HT-29 (cell line): ENCODE data around the gene GSDME. TPM values are rescaled to one million over a fixed set of nuclear protein-coding genes. Genes with fewer than 3 reads are reported as not detected.
"Not testable (repeated sequence)": the region's sequence is repeated elsewhere in the genome, so short reads cannot be mapped to it uniquely, and the experiment has no call there.

ENCODE experiments used
- DNase-seq: peaks from one replicate; pipeline ENCODE4 v3.0.0-alpha.2; 2015; ENCODE audit warnings: low spot score
- total RNA-seq: library from RNA; depleted of rRNA; stranded (reverse); fragments of >200 nt; shearing (Covaris generic); gene quantifications from 2 replicates; pipeline ENCODE4 v1.2.3, GENCODE V29; 2014; rRNA removed

GSDME gene
- not detected in 2 replicates for total RNA-seq

DNA sequence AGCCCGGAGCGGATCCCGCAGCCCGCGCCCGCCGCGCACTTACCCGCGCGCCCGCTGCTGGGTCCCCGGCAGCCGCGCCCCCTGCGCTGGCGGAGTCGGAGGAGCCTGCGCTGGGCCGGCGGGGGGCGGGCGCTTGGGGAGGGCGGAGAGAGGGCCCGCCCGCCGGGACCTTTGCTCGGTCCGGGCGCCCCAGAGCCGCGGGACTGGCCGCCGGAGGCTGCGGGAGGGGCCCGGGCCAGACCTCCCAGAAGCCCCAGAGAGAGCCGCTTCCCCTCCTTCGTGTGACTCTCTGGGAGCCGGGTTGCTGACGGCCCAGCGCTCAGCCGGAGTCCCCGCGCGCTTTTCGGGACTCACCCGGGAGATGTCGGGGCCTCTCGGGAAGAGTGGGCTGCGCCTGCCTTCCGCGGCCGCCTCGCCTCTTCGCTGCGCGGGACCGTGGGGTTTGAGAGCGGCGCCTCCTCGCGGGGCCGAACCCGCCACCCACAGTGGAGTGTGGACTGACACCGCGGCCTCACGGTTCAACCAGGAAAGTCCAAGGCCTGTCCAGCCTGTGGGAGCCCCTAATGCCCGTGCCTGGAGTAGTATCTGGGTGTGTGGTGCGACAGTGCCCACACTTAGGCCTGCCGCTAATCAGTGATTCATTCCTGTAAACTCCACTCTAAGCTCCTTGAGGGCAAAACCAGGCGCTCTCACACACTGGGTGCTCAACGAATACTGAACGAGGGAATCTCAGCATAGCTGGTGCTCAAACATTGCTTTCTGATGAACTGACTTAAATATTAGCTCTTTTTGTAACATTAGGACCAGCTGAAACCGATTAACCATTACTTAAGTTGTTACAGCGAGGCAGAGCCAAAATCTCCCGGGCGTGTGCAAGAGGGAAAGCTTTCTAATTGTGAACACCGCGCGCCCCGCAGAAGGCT is at the start of gene GSDME:
GSDME (minus strand) TSS at position 112 of the 923 bp plus-strand sequence. CDS start 7,690 bp downstream, outside the sequence.
- DNase-seq = no peak

DNA sequence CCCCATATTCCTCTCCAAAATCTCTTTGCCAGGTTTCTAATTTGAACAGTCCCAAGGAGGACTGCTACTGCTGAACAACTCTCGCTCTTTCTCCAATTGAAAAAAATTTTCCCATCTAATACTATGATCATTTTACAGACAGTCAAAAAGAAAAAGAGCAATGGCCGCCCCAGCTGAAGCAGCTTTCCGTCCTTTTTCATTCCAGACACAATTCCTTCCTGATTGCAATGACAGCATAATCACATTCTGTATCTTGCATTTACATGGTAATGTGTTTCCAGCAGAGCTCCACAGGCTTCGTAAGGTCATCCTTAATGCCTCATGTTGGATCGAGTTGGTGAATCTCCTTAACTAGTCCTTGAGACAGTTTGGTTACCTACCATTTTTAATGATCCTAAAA is 45.0 kb upstream of the GSDME start:
- DNase-seq = no peak

- DNase-seq = no peak
Measured at GRCh38 chr7:24801883-24802282, 44.6 kb upstream of the GSDME start.

- no peak for DNase-seq
Measured at GRCh38 chr7:24800667-24801066, 43.4 kb upstream of the GSDME start.

- no peak for DNase-seq
Measured at GRCh38 chr7:24800073-24800472, 42.8 kb upstream of the GSDME start.

DNA sequence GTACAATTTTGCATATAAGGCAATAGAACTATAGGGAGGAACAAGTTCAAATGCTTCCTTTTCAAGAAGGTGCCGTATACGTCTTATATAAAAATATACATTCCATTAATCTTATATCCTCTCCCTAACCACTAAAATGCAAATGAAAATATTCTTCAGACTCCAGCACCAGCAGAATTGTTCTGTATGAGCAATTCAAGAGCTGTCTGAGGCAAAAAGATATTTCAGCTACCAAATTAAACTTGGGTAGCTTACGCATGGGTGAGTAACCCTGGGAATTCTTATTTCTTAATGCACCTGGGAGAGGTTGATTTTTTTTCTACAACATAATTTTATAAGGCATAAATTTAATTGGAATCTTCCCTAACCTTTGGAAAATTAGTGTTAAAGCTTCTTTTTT is 42.2 kb upstream of the GSDME start:
- no peak for DNase-seq

DNA sequence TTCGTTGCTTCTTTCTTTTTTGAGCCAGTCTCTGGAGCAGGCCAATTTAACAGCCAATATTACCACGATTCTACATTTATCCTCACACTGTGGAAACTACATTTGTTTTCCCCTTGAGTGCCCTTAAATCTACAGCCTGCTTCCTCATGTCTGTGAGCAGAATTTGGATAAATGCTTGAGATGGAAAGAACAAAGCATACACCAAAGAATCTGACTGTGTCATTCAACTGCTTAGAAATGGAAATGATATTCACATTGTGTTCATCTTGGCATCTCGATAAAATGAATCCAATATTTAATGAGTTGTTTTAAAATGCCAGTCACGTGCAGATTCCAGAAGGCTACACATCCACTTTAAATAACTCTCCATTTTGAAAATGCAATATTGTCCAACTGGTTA is 41.0 kb upstream of the GSDME start:
- DNase-seq = no peak

DNA sequence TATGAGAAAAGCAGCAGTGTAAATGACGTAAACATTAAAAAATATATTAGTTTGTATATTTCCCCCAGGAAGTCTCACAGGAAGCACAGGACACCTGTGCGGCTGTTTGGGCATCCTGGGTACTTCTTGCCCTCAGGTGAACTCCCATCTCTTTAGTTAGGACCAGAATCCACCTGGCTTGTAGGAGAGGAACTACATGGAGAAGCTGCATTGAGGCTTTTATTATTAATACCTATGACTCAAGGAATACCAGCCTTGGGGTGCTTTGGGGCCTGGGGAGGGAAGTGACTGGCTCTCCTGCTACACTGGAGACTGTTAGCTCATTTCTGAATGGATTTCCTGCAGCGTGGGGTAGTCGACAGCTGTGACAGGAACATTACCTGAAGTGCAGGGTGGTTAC is 40.0 kb upstream of the GSDME start:
- DNase-seq = no peak

DNA sequence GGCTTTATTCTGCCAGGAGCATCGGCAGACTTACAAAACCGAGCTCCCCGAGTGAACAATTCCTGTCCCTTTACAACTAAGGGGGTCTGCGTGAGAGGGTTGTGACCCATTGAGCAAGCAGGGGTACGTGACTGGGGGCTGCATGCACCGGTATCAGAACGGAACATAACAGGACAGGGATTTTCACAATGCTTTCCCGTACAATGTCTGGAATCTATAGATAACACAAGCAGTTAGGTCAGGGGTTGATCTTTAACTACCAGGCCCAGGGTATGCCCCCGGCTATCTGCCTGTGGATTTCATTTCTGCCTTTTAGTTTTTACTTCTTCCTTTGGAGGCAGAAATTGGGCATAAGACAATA is 38.1 kb upstream of the GSDME start:
- DNase-seq = no peak

DNA sequence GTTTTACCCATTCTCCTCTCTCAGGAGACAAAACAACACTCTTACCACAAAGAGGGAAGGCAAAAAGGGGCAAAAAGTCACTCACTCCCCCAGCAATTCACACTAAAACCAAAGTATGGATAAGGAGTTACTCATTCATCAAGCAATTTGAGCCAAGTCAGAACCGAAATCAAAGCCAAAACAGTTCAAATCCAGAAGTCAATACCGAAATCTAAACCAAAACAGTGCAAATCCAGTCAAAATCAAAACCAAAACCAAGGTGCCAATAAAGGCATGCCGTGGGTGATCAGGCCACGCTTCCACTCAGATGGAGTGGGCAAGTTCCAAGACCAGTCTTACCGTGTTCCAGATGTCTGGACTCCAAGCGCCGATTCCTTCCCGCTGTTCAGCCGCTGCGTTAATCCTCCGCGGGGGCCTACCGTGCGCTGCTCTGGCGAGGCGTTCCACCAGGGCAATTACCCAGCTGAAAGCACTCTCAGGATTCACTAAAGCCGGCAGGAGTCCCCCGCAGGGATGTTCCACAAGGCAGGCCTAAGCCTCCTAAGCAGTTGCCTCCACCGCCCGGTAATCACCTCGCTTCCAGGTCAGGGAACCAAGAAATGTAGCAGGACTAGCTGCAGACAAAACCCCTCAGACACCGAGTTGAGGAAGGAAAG is 37.6 kb upstream of the GSDME start:
- not testable (repeated sequence) for DNase-seq

- no peak for DNase-seq
Measured at GRCh38 chr7:24793982-24794648, 36.9 kb upstream of the GSDME start.

GRCh38 chr7:24788961-24789576 is 31.8 kb upstream of the GSDME start:
- DNase-seq = no peak

GRCh38 chr7:24788075-24788474 is 30.8 kb upstream of the GSDME start:
- no peak for DNase-seq

DNA sequence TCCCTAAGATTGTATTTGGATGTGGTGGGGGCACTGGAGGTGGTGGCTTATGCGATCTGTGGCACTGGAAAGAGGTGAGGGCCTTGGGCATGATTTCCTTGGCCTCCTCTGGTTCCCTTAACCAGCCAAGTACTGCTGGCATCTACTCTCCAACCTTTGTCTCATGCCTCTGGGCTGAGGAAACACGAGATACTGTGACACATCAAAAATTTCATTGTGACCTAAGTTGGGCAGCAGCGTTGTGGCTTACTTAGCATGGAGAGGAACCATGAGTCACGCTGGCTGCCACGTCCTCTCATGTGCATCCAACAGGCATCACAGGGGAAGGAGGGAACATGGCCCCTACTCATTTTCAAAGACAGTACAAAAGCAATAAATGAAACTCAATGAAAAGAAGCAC is 29.7 kb upstream of the GSDME start:
- no peak for DNase-seq

GRCh38 chr7:24786306-24786705 is 29.0 kb upstream of the GSDME start:
- no peak for DNase-seq

- no peak for DNase-seq
Measured at GRCh38 chr7:24784277-24784676, 27.0 kb upstream of the GSDME start.

DNA sequence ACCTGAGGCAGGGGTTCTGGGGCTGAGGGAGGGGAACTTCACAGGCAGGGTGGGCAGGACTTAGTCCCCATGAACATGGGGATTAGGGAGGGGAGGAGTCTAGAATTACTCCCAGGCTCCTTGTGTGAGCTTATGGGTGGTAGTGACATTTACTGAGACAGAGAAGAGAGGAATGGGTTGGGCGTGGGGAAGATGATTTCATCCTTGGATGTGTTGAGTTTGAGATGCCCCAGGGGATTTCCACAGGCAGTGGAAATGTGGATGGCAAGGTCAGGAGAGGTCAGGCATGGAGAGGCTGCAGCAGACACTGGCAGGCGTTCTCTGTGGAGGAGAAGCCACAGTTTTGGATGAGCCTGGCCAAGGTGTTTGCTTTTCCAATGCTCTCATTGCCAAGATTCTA is 26.4 kb upstream of the GSDME start:
- no peak for DNase-seq

DNA sequence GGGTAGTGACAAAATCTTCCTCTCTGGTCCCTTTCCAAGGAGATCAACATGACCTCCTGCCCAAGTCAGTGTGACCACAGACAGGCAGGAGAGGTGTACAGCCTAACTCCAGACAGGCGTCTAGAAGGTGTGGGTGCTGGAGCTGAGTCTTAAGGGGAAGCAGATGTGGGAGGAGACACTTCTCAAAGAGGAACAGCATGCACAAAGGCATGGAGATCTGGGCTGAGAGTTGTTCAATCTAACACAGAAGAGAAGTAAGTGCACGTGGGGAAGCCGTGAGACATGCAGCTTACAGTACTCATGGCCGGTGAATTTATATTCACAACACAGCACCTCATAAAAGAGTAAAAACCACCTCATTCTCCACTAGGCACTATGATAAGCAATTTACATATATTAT is 23.8 kb upstream of the GSDME start:
- DNase-seq = no peak

- DNase-seq = no peak
Measured at GRCh38 chr7:24779283-24779655, 22.0 kb upstream of the GSDME start.

DNA sequence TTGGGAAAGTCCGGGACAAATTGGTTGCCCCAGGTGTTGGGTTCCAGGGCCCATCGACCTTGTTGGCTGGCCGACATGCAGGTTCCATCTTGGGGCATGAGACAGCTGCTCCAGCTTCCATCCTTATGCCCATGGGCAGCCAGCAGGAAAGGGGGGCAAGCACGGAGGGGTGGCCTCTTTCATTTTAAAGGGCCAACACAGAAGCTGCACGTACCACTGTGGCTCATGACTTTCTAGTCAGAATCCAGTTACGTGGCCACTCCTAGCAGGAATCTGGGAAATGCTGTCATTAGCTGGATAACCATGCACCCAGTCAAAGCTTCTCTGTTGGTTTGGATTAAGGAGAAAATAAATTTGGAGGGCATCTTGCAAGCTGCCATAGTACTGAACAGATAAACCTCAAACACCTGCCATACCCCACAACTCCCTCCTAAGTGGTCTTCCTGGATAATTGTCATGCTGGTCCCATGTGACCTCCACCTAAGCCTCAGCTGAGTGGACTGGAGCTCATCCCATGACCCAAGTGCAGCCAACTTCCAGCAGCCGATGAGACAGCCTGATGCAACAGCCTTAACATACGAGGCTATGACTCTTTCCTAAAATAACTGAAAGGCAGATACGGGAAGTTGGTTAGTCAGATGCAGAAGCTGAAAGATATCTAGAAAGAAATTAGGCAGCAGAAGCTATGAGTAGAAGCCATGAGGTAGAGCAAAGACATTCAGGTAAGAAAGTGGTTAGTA is 21.4 kb upstream of the GSDME start:
- no peak for DNase-seq

- DNase-seq = no peak
Measured at GRCh38 chr7:24777806-24778205, 20.5 kb upstream of the GSDME start.
